ENCODE data around the gene CAPNS1.

DNA sequence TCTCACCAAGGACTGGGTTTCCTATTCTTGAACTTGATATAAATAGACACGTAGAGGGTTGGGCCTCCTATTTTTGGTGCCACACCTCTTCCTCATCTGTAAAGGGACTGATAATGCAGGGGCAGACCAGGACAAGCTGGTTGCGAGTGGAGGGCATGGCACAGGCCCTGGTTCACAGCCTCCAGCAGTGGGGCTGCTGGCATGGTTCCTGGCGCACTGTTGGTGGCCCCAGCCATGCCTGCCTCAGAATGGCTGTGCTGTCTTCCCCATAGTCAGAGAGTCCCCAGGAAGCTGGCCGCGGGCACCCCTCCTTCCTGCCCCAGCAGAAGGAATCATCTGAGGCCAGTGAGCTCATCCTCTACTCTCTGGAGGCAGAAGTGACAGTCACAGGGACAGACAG, 39.4 kb upstream of the CAPNS1 start:
- TF ChIP-seq, protein P1, sequence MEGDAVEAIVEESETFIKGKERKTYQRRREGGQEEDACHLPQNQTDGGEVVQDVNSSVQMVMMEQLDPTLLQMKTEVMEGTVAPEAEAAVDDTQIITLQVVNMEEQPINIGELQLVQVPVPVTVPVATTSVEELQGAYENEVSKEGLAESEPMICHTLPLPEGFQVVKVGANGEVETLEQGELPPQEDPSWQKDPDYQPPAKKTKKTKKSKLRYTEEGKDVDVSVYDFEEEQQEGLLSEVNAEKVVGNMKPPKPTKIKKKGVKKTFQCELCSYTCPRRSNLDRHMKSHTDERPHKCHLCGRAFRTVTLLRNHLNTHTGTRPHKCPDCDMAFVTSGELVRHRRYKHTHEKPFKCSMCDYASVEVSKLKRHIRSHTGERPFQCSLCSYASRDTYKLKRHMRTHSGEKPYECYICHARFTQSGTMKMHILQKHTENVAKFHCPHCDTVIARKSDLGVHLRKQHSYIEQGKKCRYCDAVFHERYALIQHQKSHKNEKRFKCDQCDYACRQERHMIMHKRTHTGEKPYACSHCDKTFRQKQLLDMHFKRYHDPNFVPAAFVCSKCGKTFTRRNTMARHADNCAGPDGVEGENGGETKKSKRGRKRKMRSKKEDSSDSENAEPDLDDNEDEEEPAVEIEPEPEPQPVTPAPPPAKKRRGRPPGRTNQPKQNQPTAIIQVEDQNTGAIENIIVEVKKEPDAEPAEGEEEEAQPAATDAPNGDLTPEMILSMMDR (IDR thresholded peaks at IDR 0.05): no peak
- TF ChIP-seq POLR2A (IDR thresholded peaks at IDR 0.05): no peak
